GM18502 (cell line): ENCODE measurements around the gene FOXR1.
"Not testable (repeated sequence)": the region's sequence is repeated elsewhere in the genome, so short reads cannot be mapped to it uniquely, and the experiment has no call there.

Experiments used
- ATAC-seq: cut with Tn5 transposase; IDR thresholded peaks from one replicate; pipeline ENCODE4 v1.9.1; 2021; ENCODE audit warnings: mild to moderate bottlenecking; ENCODE audit not compliant: unreplicated experiment, poor library complexity

FOXR1 gene

DNA sequence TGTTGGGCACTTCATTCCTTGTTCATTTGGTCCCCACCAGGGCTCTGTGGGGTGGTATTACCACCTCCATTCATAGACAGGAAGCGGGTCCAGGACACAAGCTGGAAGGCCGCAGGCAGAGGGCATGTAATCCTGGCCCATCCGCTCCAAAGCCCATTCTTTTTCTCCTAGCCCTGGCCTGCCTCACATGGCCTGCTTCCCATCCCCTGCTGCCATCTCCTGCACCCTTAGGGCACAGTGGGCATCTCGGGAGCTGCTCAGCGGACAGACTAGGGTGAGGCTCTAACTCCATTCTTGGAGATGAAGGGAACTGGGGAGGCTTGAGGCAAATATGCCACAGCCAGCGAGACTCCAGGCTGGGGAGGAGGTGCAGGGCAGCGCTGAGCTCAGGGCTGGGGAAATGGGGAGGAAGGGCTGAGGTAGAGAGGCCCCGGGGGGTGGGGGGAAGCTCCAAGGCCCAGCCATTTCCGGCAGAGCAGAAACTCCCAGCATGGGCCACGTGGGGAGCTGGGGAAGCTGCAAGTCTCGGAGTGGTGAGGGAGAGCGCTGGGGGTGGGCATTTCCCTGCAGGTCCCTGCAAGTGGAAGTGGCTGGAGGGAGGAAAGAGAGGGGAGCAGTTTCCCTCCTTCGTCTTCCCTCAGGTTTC is 31.5 kb upstream of the FOXR1 start:
- no peak for ATAC-seq

DNA sequence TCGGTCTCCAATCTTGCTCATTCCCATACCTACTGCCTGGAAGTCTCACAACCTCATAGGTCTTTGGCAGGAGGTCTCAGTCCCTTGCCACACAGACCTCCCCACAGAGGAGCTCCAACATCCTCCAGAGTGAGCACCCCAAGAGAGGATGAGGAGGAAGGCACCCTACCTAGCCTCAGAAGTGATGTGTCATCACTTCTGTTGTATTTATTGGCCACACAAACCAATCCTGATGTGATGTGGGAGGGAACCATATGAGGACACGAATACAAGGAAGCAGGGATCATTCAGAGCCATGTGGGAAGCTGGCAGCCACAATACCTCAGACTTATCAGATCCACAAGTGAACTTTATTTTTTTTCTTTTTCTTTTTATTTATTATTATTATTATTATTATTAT is 24.5 kb upstream of the FOXR1 start:
- no peak for ATAC-seq

DNA sequence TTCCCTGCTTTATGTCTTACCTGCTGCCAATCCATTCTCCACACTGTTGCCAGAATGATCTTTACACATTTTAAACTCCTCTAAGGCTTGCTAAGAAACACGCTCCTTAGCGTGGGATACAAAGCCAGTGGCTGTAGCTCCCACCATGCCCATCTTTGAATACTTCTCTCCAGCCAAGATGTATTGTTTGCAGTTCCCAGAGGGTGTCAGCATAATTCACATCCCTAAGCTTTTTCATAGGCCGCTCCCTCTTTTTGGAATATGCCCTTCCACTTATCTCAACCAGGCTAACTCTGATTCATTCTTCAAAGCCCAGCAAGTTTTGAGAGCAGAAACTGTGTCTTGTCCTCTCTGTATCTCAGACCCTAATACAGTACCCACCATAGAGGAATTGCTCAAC is 23.6 kb upstream of the FOXR1 start:
- no peak for ATAC-seq

DNA sequence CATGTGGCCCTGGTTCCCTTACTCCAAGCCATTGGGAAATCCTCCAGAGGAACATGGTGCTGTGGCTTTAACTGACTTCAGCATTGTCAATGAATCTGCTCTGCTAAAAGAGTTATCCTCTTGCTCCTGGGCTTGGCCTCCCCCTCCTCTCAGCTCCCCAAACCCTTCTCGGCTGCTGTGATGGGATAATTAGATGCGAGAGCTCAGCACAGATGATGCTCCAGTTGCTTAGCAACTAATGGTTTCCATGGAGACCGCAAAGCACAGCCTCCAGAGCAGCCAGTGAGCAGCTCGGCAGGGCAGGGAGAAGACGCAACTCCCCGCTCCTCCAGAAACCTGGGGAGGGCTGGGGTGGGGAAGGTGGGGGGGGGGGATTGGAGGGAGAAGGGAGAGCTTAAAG is 18.3 kb upstream of the FOXR1 start:
- ATAC-seq: no peak

DNA sequence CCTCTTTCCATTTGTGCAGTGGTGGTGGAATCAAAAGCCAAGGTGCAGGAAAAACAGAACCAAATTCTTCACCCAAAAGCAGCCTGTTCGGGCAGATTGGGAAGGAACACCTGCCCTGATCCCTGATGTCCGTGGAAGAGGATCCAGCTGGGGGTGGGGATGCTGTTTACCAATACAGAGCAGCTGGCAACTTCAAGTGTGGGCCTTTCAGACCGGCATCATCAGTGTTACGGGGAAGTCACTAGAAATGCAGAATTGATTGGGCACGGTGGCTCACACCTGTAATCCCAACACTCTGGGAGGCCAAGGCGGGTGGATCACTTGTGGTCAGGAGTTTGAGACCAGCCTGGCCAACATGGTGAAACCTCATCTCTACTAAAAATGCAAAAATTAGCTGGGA is 17.6 kb upstream of the FOXR1 start:
- ATAC-seq: not testable (repeated sequence)

DNA sequence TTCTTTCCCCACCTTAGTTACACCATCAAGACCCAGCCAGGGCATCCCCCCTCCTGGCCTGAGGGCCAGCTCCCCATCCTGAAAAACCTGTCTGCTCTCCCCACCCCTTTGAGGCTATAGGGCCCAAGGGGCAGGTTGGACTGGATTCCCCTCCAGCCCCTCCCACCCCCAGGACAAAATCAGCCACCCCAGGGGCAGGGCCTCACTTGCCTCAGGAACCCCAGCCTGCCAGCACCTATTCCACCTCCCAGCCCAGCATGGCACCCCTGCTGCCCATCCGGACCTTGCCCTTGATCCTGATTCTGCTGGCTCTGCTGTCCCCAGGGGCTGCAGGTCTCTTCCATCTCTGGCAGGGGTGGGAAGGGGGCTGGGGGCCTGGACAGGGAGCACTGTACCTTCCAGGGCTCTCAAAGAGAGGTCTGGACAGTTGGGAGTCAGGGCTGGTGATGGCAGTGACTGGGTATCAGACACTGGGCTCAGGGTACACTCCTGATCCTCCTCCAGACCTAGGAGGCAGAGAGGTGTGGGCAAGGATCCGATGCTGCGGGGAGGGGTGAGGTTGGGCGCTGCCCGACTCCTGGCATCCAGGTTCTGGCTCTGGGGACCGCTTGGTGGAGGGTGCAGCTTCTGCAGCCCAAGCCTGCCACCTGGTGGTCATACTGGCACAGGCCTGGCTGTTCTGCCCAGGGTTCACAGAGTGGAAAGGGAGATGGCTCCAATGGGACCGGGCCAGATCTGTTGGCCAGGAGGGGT is 15.3 kb upstream of the FOXR1 start, which contains the start of gene UPK2:
TSS of gene UPK2 (plus strand) at position 205 of the 753 bp plus-strand sequence. CDS start at position 258, 53 bp downstream.
- no peak for ATAC-seq

DNA sequence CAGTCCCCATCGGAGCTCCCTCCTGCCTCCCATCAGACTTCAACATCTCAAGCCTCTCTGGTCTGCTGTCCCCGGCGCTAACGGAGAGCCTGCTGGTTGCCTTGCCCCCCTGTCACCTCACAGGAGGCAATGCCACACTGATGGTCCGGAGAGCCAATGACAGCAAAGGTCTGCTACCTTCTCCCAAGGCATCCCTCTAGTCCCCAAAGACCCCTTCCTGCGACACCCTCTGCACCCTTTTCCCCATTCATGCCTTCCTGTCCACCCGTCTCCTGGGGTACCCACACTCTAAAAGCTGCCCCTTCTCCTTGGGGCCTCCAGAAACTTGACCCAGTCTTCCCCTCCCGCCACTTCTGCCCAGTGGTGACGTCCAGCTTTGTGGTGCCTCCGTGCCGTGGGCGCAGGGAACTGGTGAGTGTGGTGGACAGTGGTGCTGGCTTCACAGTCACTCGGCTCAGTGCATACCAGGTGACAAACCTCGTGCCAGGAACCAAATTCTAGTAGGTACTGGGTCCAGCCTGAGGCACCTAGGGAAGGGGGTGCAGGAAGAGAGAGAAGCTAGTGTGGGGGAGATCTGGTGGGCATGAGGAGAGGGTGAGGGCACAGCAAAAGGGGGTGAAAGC is 14.6 kb upstream of the FOXR1 start:
- no peak for ATAC-seq

DNA sequence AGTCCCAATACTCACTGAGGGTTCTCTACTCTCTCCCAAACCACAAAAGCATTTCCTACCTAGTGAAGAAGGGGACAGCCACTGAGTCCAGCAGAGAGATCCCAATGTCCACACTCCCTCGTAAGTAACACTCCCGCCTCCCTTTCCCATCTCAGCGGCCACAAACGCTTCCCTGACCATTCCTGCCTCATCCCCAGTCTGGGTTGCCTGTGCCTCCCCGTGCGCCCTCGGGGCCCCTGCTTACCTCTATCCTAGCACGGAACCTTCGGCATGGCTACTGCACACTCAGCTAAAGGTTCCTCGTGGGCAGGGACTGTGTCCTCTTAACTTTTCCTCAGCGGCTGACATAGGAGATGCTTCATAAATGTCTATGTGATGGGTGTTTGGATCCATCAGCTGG is 14.0 kb upstream of the FOXR1 start:
- ATAC-seq: no peak

DNA sequence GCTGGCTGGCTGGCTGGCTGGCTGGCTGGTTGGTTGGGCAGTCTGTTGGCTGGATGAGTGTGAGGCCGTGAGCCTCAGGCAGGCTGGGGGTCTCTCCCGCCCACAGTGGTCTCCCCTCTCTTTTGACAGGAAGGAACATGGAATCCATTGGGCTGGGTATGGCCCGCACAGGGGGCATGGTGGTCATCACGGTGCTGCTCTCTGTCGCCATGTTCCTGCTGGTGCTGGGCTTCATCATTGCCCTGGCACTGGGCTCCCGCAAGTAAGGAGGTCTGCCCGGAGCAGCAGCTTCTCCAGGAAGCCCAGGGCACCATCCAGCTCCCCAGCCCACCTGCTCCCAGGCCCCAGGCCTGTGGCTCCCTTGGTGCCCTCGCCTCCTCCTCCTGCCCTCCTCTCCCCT is 13.6 kb upstream of the FOXR1 start:
- no peak for ATAC-seq

DNA sequence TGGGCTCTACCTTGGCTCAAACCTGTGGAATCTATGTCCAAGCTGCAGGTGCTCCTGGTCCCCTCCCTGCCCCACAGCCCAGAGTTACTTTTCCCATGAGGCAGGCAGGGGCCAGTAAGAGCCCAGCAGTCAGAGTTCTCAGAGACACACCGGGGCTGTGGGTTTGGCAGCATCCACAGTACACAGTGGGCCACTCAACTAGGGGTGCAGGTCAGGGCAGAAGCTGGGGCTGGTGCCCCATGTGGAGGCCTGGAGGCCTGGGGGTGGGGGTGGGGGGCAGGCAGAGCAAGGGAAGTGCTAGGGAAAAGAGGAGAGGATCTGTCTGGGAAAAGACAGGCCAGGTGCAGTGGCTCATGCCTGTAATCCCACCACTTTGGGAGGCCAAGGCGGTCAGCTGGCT is 13.0 kb upstream of the FOXR1 start:
- no peak for ATAC-seq

DNA sequence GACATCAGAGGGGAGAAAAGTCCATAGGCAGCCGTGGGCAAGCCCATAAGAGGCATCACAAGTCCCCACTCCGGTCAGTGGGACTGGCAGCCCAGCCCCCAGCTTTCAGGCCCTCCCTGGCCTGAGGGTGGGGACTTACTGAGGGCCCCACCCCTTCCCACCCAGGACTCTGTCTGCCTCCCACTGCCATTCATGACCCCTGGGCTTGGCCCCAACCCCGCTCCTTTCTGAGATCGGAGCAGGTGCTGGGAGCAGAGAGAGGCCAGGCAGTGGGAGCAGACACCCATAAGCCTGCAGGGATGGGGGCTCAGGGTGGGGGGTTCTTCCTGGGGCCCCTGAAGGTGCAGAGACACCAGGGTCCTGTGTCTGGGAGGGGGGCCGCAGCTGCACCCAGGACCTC is 10.4 kb upstream of the FOXR1 start:
- ATAC-seq: no peak

DNA sequence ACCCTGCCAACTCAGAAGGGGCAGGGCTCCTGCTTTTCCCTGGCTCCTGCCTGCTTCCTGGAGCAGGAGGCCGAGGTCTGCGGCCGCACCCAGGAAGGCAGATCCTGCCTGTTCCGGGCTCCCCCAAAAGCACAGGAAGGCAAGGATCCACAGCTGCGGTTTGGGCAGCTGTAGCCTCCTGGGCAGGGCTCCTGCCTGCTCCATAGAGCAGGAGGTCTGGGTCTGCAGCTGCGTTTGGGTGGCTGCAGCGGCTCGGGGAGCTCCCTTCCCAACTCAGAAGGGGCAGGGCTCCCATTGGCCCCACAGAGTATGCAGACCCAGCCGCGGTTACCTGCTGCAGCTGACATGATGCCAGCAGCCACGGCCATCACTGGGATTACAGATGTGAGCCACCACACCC is 10.0 kb upstream of the FOXR1 start:
- no peak for ATAC-seq

DNA sequence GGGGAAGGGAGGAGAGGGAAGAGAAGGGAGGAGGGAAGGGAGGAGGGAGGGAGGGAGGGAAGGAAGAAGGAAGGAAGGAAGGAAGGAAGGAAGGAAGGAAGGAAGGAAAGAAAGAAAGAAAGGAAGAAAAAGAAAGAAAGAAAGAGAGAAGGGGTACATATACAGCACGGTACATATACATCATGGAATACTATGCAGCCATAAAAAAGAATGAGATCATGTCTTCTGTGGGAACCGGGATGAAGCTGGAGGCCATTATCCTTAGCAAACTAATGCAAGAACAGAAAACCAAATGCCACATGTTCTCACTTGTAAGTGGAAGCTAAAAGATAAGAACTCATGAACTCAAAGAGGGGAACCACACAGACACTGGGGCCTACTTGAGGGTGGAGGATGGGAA is 2.1 kb upstream of the FOXR1 start:
- not testable (repeated sequence) for ATAC-seq

DNA sequence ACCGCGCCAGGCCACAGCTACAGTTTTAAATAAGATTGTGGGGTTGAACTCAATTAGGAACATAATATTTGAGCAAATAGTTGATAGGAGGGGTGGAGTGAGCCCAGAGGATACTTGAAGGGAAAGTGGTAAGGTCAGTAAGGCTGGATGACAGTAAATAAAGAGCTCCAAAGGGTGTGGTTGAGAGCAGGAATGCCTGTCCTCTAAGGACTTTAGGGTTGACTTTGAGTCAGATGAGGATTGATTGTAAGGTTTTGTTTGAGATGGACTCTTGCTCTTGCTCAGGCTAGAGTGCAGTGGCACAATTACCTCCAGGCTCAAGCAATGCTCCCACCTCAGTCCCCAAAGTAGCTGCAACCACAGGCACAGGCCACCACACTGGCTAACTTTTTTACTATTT is 2.4 kb downstream of the FOXR1 start:
- ATAC-seq: no peak

DNA sequence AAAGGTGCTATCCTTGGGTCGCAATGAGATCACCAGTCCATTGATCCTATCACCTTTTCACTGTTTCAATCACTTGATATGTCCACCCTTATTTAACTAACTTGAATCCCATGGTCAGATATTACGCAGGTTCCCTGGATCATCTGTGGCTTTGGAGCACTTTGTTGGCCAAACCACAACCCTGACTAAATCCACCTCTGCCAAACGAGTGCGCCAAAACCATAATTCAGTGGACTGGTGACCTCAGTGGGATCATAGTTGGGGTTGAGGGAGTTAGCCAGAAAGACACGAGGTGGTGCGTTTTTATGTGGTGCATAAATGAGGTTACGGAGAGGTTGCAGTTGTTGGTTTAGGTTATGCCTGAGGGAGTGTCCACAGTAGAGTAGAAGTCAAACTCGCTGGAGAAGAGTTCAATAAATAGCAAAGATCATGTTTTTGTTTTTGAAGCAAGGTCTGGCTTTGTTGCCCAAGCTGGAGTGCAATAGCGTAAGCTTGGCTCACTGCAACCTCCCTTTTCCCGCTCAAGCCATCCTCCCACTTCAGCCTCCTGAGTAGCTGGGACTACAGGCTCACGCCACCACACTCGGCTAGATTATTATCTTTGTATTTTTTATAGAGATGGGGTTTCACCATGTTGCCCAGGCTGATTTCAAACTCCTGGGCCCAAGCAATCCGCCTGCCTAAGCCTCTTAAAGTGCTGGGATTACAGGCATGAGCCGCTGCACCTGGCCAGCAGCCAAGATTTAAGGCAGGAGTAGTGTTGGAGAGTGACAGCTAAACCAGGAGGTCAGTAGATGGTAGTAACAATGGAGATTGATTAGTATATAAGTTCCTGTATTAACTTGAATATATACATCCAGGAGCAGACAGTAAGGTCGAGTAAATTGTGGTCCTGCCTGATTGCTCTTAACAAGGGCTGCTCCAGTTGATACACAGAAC is 4.5 kb downstream of the FOXR1 start:
- no peak for ATAC-seq

DNA sequence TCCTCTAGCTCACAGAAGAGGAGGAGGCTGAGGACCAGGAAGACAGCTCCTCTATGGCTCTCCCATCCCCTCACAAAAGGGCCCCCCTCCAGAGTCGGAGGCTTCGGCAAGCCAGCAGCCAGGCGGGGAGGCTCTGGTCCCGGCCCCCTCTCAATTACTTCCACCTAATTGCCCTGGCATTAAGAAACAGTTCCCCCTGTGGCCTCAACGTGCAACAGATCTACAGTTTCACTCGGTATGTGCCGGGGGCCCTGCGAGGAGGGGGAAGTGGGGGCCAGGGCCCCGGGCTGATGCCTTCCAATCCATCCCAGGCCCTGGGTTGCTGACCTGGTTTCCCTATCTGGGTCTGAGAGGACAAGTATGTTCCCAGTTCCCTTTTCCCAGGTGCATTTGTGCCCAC is 7.9 kb downstream of the FOXR1 start:
- ATAC-seq: no peak

DNA sequence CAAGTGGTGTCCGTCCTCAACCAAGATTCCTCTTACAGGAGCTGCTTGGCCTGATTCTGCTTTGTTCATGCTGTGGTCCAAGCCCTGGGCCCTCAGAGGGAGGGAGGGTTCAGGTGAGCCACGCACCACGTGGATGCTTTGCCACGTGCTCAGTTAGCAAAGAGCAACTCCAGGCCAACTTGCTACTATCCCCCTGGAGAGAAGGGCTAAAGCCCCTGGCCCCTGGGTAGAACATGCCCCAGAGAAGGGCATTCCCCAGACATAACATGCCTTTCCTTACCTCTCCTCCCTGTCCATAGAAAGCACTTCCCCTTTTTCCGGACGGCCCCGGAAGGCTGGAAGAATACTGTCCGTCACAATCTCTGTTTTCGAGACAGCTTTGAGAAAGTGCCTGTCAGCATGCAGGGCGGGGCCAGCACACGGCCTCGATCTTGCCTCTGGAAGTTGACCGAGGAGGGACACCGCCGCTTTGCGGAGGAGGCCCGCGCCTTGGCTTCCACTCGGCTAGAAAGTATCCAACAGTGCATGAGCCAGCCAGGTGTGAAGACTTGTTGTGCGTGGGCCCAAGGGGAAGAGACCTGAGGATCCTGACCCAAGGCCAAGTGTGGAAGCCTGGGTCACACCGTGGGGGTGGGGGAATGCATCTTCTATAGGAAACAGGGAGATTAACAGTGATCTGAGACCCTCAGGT is 8.8 kb downstream of the FOXR1 start:
- ATAC-seq: no peak

DNA sequence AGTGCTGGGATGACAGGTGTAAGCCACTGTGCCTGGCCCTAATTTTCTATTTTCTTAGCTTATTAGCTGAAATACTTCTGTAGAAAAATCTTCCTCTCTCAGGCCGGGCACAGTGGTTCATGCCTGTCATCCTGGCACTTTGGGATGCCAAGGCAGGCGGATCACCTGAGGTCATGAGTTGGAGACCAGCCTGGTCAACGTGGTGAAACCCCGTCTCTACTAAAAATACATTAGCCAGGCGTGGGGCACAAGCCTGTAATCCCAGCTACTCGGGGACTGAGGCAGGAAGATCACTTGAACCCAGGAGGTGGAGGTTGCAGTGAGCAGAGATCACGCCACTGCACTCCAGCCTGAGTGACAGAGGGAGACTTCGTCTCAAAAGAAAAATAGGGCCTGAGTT is 12.8 kb downstream of the FOXR1 start:
- ATAC-seq: not testable (repeated sequence)

DNA sequence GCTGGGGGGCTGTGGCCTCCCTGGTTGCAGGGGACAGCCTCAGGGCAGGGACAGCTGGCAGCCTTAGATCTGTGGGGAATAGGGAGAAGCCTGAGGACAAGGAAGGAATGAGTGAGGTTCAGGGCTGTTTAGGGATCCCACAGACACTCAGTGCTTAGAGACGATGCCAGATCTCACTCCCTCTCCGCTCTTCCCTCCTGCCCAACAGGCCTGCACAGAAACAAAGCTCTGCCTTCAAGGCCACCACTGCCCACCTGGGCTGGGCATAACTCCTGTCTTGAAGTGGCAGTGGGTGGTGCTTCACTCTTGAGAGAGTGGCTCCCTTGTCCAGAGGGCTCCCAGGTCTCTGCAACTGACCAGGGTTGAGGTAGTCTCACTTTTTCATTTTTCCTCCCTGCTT is 13.3 kb downstream of the FOXR1 start:
- no peak for ATAC-seq

DNA sequence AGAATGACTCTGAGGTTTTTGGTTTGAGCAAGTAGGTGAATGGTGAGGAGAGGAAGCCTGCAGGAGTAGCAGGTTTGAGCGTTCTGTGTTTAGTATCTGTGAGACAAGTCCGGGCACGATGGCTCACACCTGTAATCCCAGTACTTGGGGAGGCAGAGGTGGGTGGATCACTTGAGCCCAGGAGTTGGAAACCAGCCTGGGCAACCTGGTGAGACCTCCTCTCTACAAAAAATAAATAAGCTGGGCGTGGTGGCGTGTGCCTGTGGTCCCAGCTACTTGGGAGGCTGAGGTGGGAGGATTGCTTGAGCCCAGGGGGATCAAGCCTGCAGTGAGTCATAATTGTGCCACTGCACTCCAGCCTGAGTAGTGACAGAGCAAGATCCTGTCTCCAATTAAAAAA is 16.7 kb downstream of the FOXR1 start:
- ATAC-seq: no peak
